NB4 (cell line): Measurements from ENCODE around the gene PIAS1.

Experiments
- CTCF ChIP-seq: IDR thresholded peaks from one replicate; pipeline ENCODE4 v1.5.1; 2012; ENCODE audit warnings: low read depth, low read length
- MYC ChIP-seq: IDR thresholded peaks from 2 replicates; pipeline ENCODE4 v1.6.1; 2011; ENCODE audit warnings: low read depth, low read length
- POLR2A ChIP-seq: IDR thresholded peaks from 2 replicates; pipeline ENCODE4 v1.6.1; 2011; ENCODE audit warnings: mild to moderate bottlenecking; ENCODE audit not compliant: insufficient read length; ENCODE audit errors: extremely low read depth
- TF ChIP-seq, protein P1 (sequence below): IDR thresholded peaks from 2 replicates; pipeline ENCODE4 v1.6.1; 2011; ENCODE audit warnings: low read depth, low read length

DNA sequence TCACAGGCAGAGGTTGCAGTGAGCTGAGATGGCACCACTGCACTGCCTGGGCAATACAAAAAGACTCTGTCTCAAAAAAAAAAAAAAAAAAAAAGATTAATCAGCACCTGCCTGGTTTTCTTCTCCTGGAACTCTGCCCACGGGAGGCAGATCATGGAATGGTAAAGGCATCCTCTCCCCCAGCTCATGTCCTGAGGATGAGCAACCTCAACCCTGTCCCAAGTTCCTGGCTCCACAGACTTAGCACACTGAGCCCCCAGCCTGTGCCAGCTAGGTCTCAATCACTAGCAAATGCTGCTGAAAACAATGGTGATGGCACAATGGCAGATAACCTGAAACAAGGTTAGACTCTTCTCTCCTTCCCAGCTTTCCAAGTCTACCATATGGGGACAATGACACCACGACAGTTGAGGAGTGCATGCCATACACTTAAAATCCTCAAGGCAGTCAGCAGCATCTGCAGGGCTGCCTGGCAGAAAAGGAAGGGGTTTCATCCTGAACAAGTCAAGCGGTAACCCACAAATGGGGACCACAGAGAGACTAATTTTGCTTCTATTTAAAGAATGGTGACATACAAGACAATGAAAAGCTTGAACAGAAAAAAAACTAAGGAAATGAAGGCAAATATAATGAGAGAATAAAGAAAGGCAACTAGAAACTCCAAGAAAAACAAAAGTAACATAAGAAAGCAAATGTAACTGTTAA is 170.6 kb downstream of the PIAS1 start:
- TF ChIP-seq CTCF (no peak), POLR2A (no peak), MYC (no peak)
- TF ChIP-seq, protein P1, sequence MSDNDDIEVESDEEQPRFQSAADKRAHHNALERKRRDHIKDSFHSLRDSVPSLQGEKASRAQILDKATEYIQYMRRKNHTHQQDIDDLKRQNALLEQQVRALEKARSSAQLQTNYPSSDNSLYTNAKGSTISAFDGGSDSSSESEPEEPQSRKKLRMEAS: no peak
